Right lung (tissue), 5 donors: ENCODE measurements around the gene C1QTNF3. TPM values are rescaled to one million over a fixed set of nuclear protein-coding genes. Genes with fewer than 3 reads are reported as not detected.

ENCODE experiments used
- DNase-seq, 2 donors: peaks; one replicate each; pipeline ENCODE4 v3.0.0-alpha.2; 2013
- polyA plus RNA-seq, 5 donors: library from polyadenylated mRNA; unstranded; fragments of 120-200 nt; gene quantifications; one replicate each; pipeline versions ENCODE4 v1.2.1 to v1.2.3, GENCODE V29; 2013; ENCODE audit warnings: inconsistent platforms in 1 of 5, low replicate concordance in 1 of 5; ENCODE audit not compliant: insufficient read length in 5 of 5, insufficient read depth in 1 of 5

Gene C1QTNF3
- polyA plus RNA-seq, 5 donors, result 20.7 to 27.7 (median 22.2) TPM

DNA sequence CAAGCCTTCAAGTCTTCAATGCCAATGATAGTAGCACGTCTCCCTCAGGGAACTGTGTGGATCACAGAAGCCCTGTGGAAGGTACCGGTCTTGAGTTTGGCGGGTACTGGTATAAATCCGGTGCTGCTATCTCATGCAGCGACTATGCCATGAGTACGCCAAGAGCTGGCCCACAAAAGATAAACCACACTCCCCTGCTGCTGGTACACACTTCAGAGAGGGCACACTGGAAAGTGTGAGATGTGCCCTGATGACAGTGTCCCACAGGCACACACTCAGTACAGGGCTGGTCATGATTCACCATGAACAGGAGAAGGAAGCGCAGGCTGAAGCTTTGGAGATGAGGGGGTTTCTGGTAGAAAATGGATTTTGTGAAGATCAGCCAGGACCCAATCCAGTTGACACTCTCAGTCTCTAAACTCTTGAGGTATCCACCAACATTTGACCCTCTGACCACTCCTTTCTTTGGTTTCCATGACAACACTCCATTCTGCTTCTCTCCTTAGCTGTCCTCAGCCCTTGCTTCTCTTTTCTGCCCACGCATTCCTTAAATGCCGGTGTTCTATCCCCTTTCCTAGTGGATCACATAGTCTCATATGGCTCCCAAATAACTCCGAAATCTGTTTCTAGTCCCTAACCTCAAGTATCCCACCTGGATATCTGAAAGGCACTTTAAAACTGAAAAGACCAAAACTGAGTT, 40.2 kb downstream of the C1QTNF3 start:
- DNase-seq, result no peak

DNA sequence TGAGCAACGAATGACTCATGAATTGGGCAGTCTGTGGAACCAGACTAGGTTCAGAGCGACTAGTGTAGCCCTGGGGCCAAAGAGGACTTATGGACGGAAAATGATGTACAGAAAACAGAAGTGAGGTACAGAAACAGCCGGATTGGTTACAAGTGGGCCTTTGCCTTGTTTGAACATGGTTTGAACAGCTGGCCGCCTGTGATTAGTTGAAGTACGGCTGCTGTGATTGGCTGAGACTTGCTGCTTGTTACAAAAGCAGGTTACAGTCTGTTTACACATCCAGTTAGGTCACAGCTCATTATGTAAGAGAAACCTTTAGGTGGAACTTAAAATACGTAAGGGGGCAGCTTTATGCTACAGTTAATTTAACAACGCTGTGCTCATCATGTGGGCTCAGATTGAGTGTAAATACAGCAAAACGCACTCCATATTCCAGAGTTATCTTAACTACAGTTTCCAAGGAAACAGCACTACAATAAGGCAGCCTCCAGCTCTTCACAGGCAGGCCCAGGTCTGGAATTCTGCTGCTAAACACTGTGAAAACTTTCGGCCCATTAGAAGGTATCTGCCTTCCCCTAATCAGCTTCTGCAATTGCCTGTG, 41.7 kb downstream of the C1QTNF3 start:
- DNase-seq, result peak; percentile 72 to 73

DNA sequence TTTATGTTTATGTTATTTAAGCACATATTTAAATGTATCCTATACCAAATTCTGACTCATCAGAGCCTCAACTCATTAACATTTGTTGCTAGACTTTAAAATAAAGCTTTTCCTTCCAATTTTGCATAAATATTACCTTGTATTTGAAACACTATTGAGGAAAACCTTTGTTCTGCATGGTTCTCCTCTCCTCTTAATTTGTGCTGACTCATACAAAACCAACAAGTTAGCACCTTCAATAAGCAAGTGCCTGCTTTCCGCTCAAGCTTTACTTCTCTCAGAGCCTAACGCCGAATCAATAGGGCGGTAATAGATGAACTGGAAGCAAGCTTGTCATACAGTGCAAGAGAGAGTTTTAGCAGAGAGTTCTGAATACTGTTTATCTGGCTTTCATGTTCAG, 43.0 kb downstream of the C1QTNF3 start:
- DNase-seq, result no peak

DNA sequence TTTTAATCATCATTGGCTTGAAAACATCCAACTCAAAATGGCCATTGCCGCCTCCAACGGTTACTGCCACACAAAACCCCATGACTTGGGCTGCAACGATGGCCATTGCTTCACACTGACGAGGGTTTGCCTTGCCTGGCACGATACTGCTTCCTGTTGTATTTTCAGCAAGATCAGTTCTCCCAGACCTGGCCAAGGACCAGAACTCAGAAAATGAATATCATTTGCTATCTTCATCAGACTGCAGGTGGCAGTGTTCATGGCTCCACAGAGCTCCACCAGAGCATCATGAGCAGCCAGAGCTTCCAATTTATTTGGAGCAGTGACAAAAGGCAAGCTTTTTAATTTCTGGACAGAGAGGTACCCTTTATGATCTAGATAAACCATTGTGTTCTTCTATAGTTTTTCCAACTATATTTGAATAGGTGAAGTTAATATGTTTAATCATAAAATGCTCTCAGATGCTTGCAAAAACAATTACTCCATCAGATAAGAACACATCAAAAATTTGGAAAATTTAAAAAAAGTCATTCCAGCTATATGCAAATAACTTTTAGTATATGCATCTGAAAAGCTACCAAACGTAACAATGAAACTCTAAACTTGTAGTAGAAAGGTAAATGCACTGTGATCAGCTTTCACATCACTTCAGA, 45.6 kb downstream of the C1QTNF3 start:
- peak; percentile 62 to 66 for DNase-seq

DNA sequence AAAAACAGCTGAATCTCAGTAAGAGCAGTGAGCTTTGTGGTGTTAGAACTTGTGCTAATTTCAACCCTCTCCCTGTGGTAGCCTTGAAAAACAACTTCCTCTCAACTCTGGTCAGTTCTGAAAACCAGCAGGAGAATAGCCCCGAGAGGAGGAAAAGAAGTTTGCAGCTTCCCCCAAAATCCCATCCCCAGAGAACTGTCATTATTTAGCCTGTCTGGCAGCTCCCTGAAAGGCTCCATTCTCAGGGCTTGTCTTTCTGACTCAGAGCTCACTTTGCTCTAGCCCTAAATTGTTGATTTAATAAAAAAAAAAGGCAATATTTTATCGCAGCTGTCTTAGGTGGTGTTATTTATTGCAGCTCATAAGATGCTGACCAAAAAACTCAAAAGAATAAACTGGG, 47.1 kb downstream of the C1QTNF3 start:
- DNase-seq, result no peak

DNA sequence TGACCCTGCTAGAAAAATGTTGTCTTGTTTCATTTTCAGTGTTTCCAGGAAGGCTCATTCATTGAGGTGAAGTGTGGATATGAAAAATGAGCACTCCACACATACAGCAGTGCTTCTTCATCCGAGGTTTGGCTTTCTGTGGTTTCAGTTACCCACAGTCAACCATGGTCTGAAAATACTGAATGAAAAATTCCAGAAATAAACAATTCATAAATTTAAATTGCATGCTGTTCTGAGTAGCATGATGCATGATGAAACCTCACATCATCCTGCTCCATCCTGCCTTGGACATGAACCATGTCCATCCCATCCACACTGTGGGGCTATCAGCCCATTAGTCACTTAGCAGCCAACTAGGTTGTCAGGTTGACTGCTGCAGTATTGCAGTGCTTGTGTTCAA, 48.2 kb downstream of the C1QTNF3 start:
- DNase-seq, result no peak

DNA sequence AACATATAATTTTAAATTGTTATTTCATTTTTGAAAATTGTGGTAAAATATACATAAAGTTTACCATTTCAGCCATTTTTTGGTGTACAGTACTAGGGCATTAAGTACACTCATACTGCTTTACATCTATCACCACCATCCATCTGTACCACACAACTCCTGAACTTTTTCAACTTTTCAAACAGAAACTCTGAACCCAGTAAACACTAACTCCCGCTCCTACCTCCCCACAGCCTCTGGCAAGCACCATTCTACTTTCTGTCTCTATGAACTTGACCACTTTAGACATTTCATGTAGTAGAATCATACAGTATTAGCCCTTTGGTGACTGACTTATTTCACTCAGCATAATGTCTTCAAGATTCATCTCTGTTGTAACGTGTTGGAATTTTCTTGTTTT, 50.1 kb downstream of the C1QTNF3 start:
- no peak for DNase-seq

DNA sequence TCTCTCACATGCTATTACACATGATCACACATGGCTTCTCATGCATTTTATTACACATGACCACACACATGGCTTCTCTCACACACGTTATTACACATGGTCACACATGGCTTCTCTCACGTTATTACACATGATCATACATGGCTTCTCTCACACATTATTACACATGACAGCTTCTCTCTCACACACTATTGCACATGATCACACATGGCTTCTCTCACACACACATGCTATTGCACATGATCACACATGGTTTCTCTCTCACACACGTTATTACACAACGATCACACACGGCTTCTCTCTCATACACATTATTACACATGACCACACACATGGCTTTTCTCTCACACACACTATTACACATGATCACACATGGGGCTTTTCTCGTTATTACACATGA, 57.6 kb downstream of the C1QTNF3 start:
- DNase-seq, result no peak

DNA sequence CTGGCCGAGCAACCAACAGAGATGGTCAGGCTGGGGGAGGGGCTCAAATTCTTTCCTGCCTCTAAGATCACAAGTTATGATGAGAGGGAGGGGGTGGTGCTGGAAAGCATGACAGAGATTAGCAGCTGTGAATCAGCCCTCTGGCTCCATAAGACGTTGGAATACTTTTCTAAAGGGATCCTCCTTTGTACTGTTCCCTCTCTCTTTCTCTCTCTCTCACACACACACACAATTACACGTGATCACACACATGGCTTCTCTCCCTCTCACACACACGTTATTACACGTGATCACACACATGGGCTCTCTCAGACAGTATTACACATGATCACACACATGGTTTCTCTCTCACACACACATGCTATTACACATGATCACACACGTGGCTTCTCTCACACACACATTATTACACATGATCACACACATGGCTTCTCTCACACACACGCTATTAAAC, 58.3 kb downstream of the C1QTNF3 start, which contains the start of gene SLC45A2:
Gene SLC45A2 (minus strand): TSS at position 23 of the 454 bp plus-strand sequence. CDS start 110 bp downstream, outside the sequence.
- no peak for DNase-seq

DNA sequence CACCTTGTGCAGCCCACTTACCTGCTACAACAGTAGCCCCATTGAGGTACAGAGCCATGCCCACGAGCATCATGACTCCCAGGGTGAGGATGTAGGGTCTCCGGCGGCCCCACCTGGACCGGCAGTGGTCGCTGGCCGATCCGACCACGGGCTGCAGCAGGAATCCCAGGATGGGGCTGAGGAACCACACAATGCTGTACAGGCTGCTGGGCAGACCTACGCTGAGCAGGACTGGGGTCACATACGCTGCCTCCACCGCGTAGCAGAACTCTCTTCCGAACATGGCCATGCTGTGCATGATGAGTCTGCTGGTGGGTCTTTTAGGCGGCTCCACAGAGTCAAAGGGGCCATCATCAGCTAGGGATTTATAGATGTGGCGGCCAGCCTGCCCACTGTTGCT, 58.8 kb downstream of the C1QTNF3 start:
- DNase-seq, result no peak

DNA sequence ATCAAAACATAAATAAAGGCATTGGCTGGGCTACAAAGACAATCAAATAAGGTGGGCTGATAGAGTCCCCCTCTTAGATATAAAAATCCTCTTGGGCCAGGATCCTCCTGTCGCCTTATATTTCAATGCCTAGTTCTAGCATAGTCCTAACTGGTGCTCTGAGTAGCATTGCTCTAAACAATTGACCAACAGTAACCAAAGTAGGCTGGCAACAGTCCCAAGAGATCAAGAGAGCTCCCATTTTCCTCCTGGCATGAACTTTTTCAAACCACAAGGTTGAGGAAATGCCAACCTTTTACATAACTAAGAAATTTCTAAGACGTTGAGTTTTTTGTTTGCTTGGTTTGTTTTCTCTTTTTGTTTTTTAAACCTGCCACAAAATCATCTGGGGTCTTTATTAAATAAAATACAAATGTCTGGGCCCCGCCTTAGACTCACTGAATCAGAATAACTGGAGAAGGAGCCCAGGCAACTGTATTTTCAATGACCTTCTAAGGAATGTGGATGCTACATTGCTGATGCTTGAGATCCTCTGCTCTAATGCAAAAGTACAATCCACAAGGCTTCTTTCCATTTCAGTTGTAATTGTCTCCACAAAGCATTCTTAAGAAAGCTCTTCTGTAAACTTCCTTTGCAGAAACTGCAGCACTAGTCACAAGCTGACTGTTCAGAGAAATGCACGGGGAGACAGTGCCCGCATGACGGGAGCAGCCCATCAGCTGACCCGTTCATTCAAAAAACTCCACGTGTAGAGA, 61.4 kb downstream of the C1QTNF3 start:
- no peak for DNase-seq

DNA sequence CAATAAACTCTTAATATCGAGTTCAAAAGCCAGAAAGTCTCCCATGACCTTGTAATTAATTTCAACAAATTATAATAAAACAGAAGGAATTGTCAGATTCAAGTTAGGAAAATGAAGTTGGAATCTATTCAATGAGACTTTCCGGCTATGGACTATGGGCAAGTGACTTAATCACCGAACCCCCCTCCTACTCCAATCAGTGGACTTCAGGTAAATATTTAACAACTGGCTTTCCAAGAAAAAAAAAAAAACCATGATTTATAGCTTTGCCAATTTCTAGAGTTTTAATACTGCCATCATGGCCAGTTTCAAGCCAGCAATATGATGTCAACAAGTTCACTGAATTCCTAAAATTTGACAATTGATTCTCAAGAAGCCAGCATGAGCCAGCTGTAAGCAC, 63.0 kb downstream of the C1QTNF3 start:
- DNase-seq, result no peak

DNA sequence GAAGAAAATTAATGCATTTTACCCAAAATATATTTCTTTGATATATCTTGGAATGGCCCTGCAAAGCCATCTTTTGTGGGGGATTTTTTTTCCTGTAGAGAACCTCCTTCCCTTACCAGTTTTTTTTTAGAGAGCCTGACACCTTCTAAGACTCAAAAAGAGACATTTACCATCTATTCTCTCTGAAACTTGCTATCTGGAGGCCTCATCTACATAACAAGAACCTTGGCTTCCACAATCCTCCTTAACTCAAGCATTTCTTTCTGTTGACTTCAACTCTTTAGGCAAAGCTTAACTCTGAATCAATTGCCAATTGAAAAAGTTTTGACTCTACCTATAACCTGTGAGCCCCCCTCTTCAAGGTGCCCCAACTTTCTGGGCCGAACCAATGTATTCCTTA, 64.7 kb downstream of the C1QTNF3 start:
- DNase-seq, result no peak

DNA sequence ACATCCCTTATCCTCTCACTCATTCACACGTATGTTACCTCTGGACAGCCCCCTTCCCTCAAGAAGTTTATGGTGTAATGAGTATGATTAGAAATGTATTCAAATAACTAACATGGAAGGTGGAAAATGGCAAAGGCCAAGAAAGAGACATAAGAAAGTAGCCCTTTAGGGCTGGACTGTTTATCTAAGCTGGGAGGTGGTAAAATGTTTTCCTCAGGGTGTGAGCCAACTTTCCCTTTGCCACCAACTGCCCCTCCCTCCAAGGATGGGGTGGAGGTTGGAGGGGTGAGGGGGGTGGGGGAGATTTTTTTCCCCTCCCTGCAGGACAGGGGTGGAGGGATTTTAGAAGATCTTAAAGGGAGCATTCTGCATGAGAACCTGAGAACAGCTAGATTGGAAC, 66.7 kb downstream of the C1QTNF3 start:
- DNase-seq, result no peak

DNA sequence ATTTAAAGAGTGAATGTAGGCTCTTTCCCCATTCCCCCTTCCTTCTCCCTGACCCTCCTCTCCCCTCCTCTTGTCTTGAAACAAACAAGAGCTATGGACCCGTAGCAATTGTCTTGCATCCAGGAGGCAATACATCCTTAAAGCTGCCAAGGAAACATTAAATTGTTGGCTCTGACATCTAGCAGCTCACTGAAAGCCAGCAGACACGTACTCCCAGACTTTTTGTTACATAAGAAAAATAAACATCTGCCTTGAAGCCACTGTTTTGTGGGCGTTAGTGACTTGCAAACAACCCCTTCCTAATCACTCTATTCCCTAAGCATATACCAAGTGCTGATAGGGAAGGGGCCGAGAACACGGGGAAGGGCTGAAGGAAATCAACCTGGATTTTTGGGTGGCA, 67.2 kb downstream of the C1QTNF3 start:
- DNase-seq, result peak; percentile 61 to 66

DNA sequence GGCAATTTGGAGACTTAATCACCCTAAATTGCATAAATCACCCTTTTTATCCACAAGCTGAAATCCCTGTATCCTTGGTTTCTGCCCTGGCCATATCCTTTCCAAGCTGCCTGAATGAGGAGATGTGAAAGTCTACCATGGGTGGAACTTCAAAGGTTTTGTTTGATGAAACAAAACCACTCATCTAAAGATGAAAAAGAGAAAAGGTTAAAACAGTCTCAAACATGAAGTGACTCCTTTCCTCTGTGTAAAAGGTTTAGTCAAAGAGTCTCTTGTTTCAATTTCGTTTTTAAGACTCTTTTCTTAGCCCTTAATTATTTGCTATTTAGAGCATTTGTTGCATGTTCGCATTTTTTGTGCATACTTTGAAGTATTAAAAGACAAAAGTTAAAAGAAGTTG, 69.7 kb downstream of the C1QTNF3 start:
- no peak for DNase-seq

DNA sequence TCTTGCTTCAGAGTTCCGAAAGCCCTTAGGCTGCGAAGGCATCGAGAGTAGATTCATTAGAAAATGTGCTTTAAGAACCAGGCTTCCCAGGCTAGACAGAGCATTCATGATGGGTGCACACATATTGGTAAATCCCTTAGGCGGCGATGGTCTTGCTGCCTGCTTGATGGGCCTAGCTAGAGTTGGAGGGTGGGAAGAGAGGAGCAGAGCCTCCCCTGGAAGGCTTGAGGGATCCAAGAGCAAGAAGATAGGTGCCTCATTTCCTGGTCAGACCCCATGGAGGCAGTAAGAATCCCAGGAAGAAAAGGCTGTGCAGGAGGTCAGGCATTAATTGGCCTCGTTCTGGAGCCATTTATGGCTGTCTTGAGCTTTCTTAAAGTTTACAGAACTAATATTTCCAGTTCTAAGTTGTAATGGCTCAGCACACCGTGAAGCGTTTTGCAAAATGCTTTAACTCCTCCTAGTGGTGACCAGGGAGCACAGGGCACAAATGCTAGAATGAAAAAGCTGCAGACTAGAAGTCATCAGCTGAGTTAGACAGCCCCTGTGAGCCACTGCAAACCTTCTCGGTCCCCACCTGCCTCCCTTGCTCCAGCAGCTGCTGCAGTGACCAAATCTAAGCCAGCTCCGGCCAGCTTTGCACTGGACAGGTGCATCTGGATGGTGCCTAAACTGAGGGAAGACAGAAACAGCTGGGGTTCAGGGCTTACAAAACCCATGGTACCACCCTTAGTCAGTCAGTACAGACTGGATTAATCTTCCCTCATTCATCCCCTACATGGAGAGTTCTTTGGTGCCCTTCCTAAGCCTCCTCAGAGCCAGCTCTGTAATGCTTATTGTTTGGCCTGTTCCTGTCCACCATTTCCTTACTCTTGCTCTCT, 73.2 kb downstream of the C1QTNF3 start:
- peak; percentile 31 to 45 for DNase-seq

DNA sequence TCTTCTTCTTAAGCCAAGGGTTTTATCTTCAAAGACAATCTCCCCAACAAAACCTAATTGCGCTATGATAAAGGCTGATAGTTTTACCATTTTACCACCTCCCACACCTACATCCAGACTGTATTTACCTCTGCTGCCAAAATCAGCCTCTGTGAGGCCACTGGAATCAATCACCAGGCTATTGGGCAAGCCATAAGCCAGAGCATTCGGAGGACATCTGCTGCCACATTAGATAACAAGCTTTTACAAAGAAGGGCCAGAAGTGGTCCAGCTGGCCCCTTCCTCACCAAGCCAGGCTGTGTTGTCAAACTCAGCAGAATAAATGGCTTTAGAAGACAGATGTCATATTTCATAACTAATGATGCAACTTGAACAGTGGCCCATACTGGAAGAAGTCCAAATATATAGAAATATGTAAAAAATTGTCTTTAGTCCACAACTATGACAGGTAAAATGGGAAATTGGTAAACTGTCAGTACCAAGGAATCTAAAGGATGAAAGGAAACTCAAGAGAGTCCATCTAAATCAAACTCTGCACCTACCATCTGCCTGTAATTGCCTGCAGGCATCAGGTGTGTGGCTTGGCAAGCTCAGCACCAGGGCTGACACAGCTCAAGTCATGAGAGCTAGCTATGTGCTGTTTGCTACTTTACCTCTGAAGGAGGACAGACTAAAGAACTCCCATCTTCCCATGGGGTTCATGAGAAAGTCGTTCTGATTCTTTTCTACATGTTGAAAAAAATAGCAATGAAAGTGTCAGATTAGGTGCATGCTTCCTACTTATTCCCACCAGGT, 74.6 kb downstream of the C1QTNF3 start:
- peak; percentile 47 to 55 for DNase-seq
